SU-DHL-6 (cell line): ENCODE results near the gene DPEP1.

Experiments used
- EZH2phosphoT487 ChIP-seq: fragments of 200-600 bp; sonication (generic), shearing (Covaris generic); conservative IDR thresholded peaks from 2 replicates; pipeline ENCODE4 v1.6.1; 2018; ENCODE audit warnings: mild to moderate bottlenecking, antibody characterized with exemption, low read length, moderate library complexity, mixed read lengths
- TF ChIP-seq, protein P1 (sequence below): fragments of 200-600 bp; sonication (generic); IDR thresholded peaks from one replicate; pipeline ENCODE4 v1.5.1; 2017; ENCODE audit warnings: antibody characterized with exemption, mild to moderate bottlenecking, low read length, moderate library complexity; ENCODE audit not compliant: insufficient read depth, poor library complexity, severe bottlenecking

DNA sequence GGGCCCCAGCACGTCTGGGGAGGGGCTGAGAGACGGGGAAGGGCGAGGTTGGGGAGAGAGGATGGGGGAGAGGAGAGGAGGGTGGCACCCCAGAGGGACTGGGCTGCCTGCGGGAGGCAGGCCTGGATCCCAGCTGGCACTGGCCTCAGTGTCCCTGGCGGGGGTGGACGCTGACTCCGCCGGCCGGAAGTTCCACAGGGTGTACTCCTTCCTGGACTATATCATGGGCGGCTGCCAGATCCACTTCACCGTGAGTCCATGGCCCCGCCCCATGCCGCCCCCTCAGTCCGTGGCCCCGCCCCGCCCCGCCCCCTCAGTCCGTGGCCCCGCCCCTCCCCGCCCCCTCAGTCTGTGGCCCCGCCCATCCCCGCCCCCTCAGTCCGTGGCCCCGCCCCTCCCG, 26.6 kb upstream of the DPEP1 start:
- TF ChIP-seq, protein P1, sequence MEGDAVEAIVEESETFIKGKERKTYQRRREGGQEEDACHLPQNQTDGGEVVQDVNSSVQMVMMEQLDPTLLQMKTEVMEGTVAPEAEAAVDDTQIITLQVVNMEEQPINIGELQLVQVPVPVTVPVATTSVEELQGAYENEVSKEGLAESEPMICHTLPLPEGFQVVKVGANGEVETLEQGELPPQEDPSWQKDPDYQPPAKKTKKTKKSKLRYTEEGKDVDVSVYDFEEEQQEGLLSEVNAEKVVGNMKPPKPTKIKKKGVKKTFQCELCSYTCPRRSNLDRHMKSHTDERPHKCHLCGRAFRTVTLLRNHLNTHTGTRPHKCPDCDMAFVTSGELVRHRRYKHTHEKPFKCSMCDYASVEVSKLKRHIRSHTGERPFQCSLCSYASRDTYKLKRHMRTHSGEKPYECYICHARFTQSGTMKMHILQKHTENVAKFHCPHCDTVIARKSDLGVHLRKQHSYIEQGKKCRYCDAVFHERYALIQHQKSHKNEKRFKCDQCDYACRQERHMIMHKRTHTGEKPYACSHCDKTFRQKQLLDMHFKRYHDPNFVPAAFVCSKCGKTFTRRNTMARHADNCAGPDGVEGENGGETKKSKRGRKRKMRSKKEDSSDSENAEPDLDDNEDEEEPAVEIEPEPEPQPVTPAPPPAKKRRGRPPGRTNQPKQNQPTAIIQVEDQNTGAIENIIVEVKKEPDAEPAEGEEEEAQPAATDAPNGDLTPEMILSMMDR, result no peak
- TF ChIP-seq EZH2phosphoT487, result no peak
